Hepatocyte (in vitro differentiated cells): ENCODE measurements around the gene TNS3. TPM values are rescaled to one million over a fixed set of nuclear protein-coding genes. Genes with fewer than 3 reads are reported as not detected.

Experiments used
- DNase-seq: peaks from one replicate; pipeline ENCODE4 v3.0.0-alpha.2; 2016; ENCODE audit warnings: low spot score
- H2AFZ ChIP-seq: fragments of 200-600 bp; sonication (generic); 2 replicates; pipeline ENCODE4 v1.6.0; 2016; ENCODE audit warnings: antibody characterized with exemption, mild to moderate bottlenecking
- H3K27ac ChIP-seq: fragments of 200-600 bp; sonication (generic); 2 replicates; pipeline ENCODE4 v1.5.1; 2016; ENCODE audit warnings: mild to moderate bottlenecking
- H3K27me3 ChIP-seq: fragments of 200-600 bp; sonication (generic); 2 replicates; pipeline ENCODE4 v1.6.1; 2016
- H3K36me3 ChIP-seq: fragments of 200-600 bp; sonication (generic); replicated peaks from 2 replicates; pipeline ENCODE4 v1.5.1; 2016; ENCODE audit warnings: low read depth; ENCODE audit not compliant: insufficient read depth
- H3K4me1 ChIP-seq: fragments of 200-600 bp; sonication (generic); 2 replicates; pipeline ENCODE4 v1.5.1; 2016; ENCODE audit warnings: mild to moderate bottlenecking, moderate library complexity; ENCODE audit not compliant: insufficient read depth
- H3K4me2 ChIP-seq: fragments of 200-600 bp; sonication (generic); 2 replicates; pipeline ENCODE4 v1.6.0; 2016
- H3K4me3 ChIP-seq: fragments of 200-600 bp; sonication (generic); 2 replicates; pipeline ENCODE4 v1.5.1; 2016; ENCODE audit warnings: mild to moderate bottlenecking
- H3K79me2 ChIP-seq: fragments of 200-600 bp; sonication (generic); 2 replicates; pipeline ENCODE4 v1.6.0; 2017; ENCODE audit warnings: mild to moderate bottlenecking
- H3K9me2 ChIP-seq: fragments of 200-600 bp; sonication (generic); replicated peaks from 2 replicates; pipeline ENCODE4 v1.6.0; 2017; ENCODE audit warnings: mild to moderate bottlenecking; ENCODE audit not compliant: insufficient read depth
- H3K9me3 ChIP-seq: fragments of 200-600 bp; sonication (generic); 2 replicates; pipeline ENCODE4 v1.5.1; 2016; ENCODE audit warnings: low read depth, mild to moderate bottlenecking
- H4K20me1 ChIP-seq: fragments of 200-600 bp; sonication (generic); 2 replicates; pipeline ENCODE4 v1.6.0; 2016; ENCODE audit warnings: mild to moderate bottlenecking; ENCODE audit not compliant: insufficient read depth, poor library complexity, severe bottlenecking
- CTCF ChIP-seq: fragments of 200-600 bp; sonication (generic); IDR thresholded peaks from 2 replicates; pipeline ENCODE4 v1.5.1; 2016; ENCODE audit warnings: antibody characterized with exemption, mild to moderate bottlenecking; ENCODE audit not compliant: poor library complexity
- EZH2 ChIP-seq: fragments of 200-600 bp; sonication (generic); IDR thresholded peaks from 2 replicates; pipeline ENCODE4 v1.6.1; 2016; ENCODE audit warnings: antibody characterized with exemption, mild to moderate bottlenecking, borderline replicate concordance
- EZH2phosphoT487 ChIP-seq: fragments of 200-600 bp; sonication (generic); IDR thresholded peaks from one replicate; pipeline ENCODE4 v1.6.1; 2018; ENCODE audit warnings: antibody characterized with exemption, mild to moderate bottlenecking, low read depth, moderate library complexity; ENCODE audit not compliant: unreplicated experiment, severe bottlenecking
- WGBS: methylation state at CpG from one replicate; pipeline ENCODE4 v1.1.6; 2016; ENCODE audit warnings: low lambda C conversion rate; ENCODE audit errors: missing lambda C conversion rate; 5-methylcytosine and 5-hydroxymethylcytosine counted together
- polyA plus RNA-seq: library from polyadenylated mRNA; unstranded; fragments of >200 nt; fragmentation: Nextera tagmentation; extraction: Ambion mirVana; gene quantifications from 2 replicates; pipeline ENCODE4 v1.2.1, GENCODE V29; 2016
- total RNA-seq: library from RNA; depleted of rRNA; stranded (reverse); fragments of >200 nt; gene quantifications from 2 replicates; pipeline ENCODE4 v1.2.3, GENCODE V29; 2014

Gene TNS3
- total and polyA plus RNA-seq, 2 experiments from 2014 or later = 30.0 to 73.3 TPM

GRCh38 chr7:47389923-47390630 lies 191.8 kb downstream of the TNS3 start:
- H3K9me2 ChIP-seq = no peaks in the 10 kb centered on the region
- H3K36me3 ChIP-seq = no peaks in the 10 kb centered on the region
- H3K4me1 ChIP-seq = peaks cover 18% of the 10 kb centered on the region
- 81% methylated on average over 12 of the region's 12 CpGs for WGBS
- H3K27ac ChIP-seq = no peak overlapping the region
- H2AFZ ChIP-seq = no peak overlapping the region
- TF ChIP-seq EZH2 (no peak), CTCF (no peak), EZH2phosphoT487 (no peak)
- H3K9me3 ChIP-seq = no peaks in the 10 kb centered on the region
- H4K20me1 ChIP-seq = peaks cover 5% of the 10 kb centered on the region
- DNase-seq = no peak
- peaks cover 34% of the 10 kb centered on the region for H3K79me2 ChIP-seq
- H3K4me3 ChIP-seq = no peak overlapping the region
- H3K4me2 ChIP-seq = no peak overlapping the region
- H3K27me3 ChIP-seq = no peaks in the 10 kb centered on the region

DNA sequence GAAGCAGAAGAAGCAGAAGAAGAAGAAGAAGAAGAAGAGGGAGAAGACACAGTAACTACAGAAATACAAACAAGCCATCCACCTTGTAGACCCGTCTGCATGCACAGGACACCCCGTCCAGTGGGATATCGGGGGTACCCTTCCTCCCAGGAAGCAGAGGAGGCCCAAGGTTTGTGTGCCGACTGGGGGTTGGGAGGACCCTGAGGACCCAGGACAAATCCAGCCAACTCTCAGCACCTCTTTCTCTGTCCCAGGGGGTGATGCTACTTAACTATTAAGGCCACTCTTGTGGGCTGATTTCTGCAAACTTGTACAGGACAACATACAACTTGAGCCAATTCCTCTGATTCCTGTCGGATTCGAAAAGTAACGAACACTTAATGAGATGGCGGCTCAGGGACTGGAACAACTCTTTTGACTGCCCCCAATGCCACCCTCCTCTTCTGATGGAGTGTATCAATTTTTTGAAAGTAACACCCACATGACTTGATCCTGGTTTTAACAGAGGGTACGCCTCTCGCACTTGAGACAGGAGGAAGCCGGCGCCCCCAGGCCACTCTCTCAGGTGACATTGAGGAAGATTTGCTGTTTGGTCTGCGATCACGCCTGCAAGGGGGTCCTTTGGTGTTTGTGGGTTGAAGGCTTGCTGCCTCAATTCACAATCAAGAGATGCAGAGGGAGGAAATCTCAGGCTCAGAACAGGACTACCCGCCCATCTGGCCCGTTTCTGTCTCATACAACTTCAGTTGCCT lies 192.6 kb downstream of the TNS3 start:
- 97% methylated on average over 16 of the region's 16 CpGs for WGBS
- TF ChIP-seq EZH2 (no peak), EZH2phosphoT487 (no peak), CTCF (no peak)
- no peak overlapping the region for H3K4me3 ChIP-seq
- no peaks in the 10 kb centered on the region for H3K27me3 ChIP-seq
- peaks cover 38% of the 10 kb centered on the region for H3K79me2 ChIP-seq
- DNase-seq = no peak
- H3K27ac ChIP-seq = no peak overlapping the region
- H4K20me1 ChIP-seq = peaks cover 11% of the 10 kb centered on the region
- H3K4me2 ChIP-seq = no peak overlapping the region
- H3K36me3 ChIP-seq = no peaks in the 10 kb centered on the region
- peaks cover 25% of the 10 kb centered on the region for H3K4me1 ChIP-seq
- no peaks in the 10 kb centered on the region for H3K9me3 ChIP-seq
- no peaks in the 10 kb centered on the region for H3K9me2 ChIP-seq
- H2AFZ ChIP-seq = no peak overlapping the region

DNA sequence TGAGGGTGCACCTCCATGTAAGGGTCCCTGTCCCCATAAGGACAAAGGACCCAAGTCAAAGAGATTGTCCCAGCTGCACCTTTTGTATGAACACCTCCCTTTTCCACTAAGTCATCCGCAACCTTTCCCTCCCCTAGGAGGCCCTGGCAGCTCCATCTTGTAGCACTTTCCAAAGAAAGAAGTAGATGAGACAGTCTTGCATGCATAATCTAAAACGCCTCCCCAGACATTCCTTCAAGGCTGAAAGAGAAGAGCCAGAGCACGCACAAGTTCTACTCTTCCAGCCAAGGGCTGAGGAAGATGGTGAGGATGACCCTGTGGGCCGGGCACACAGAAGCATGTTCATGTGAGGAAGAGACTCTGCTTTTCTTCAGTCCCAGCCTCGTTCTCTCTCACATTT lies 194.4 kb downstream of the TNS3 start:
- Histone ChIP-seq H3K4me3 (no peak overlapping the region), H2AFZ (no peak overlapping the region), H4K20me1 (peaks cover 16% of the 10 kb centered on the region), H3K9me3 (no peaks in the 10 kb centered on the region), H3K9me2 (no peaks in the 10 kb centered on the region), H3K79me2 (peaks cover 37% of the 10 kb centered on the region), H3K4me2 (no peak overlapping the region), H3K36me3 (no peaks in the 10 kb centered on the region), H3K27me3 (no peaks in the 10 kb centered on the region), H3K4me1 (peaks cover 30% of the 10 kb centered on the region), H3K27ac (no peak overlapping the region)
- 90% methylated on average over 5 of the region's 5 CpGs for WGBS
- TF ChIP-seq EZH2phosphoT487 (no peak), EZH2 (no peak), CTCF (no peak)
- DNase-seq = no peak
